ENCODE data around the gene ANKS1A. TPM values are rescaled to one million over a fixed set of nuclear protein-coding genes. Genes with fewer than 3 reads are reported as not detected.

The ANKS1A gene
- total RNA-seq, 3 donors from 2014 or later, result 30.0 to 62.4 (median 33.3) TPM

- ATAC-seq (no peak), DNase-seq (no peak)
- H3K4me3 ChIP-seq, result no peak overlapping the region
- no peaks in the 10 kb centered on the region for H3K9me3 ChIP-seq
- TF ChIP-seq, protein P1, sequence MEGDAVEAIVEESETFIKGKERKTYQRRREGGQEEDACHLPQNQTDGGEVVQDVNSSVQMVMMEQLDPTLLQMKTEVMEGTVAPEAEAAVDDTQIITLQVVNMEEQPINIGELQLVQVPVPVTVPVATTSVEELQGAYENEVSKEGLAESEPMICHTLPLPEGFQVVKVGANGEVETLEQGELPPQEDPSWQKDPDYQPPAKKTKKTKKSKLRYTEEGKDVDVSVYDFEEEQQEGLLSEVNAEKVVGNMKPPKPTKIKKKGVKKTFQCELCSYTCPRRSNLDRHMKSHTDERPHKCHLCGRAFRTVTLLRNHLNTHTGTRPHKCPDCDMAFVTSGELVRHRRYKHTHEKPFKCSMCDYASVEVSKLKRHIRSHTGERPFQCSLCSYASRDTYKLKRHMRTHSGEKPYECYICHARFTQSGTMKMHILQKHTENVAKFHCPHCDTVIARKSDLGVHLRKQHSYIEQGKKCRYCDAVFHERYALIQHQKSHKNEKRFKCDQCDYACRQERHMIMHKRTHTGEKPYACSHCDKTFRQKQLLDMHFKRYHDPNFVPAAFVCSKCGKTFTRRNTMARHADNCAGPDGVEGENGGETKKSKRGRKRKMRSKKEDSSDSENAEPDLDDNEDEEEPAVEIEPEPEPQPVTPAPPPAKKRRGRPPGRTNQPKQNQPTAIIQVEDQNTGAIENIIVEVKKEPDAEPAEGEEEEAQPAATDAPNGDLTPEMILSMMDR (IDR thresholded peaks at IDR 0.05), result no peak
- H3K4me1 ChIP-seq (ENCODE audit: low read depth), result no peaks in the 10 kb centered on the region
- intact Hi-C loops (cut with DNase I, micrococcal nuclease), result no loop called here
- no peaks in the 10 kb centered on the region for H3K36me3 ChIP-seq (ENCODE audit: low read depth)
Measured at GRCh38 chr6:34906826-34907225, 17.8 kb downstream of the ANKS1A start.

- Histone ChIP-seq H3K9me3 (no peaks in the 10 kb centered on the region), H3K4me3 (no peak overlapping the region), H3K4me1 (ENCODE audit: low read depth) (peaks cover 3% of the 10 kb centered on the region), H3K36me3 (ENCODE audit: low read depth) (no peaks in the 10 kb centered on the region)
- intact Hi-C loops (cut with DNase I, micrococcal nuclease), result no loop called here
- TF ChIP-seq, protein P1 (IDR thresholded peaks at IDR 0.05), result no peak
- no peak for DNase-seq
- ATAC-seq, result peak; percentile 34
Measured at GRCh38 chr6:34908194-34908593, 19.1 kb downstream of the ANKS1A start.

GRCh38 chr6:34909320-34909883 is 20.3 kb downstream of the ANKS1A start:
- no peak overlapping the region for H3K4me3 ChIP-seq
- H3K36me3 ChIP-seq (ENCODE audit: low read depth), result no peaks in the 10 kb centered on the region
- H3K9me3 ChIP-seq, result no peaks in the 10 kb centered on the region
- H3K4me1 ChIP-seq (ENCODE audit: low read depth), result peaks cover 3% of the 10 kb centered on the region
- ATAC-seq, result no peak
- intact Hi-C loops (cut with DNase I, micrococcal nuclease), result no loop called here
- TF ChIP-seq, protein P1 (IDR thresholded peaks at IDR 0.05), result no peak
- no peak for DNase-seq

DNA sequence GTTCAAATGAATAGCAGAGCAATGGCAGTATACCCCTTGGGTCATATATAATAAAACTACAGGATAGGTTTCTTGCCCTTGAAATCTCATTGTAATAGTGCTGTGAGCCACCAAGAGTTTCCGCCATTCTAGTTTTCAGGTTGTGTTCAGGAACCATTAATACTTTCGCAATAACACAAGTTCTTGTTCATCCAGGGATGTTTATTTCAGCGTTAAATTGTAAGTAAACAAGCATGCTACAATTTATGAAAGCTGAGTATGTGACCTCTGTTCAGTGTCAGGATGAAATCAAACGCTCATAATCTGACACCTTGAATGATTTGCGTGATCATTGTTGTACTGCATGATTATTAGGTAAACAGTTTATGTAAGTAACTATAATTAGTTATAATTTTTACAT is 22.8 kb downstream of the ANKS1A start:
- ATAC-seq (no peak), DNase-seq (no peak)
- Histone ChIP-seq H3K9me3 (no peaks in the 10 kb centered on the region), H3K4me3 (no peak overlapping the region), H3K36me3 (ENCODE audit: low read depth) (no peaks in the 10 kb centered on the region), H3K4me1 (ENCODE audit: low read depth) (peaks cover 3% of the 10 kb centered on the region)
- intact Hi-C loops (cut with DNase I, micrococcal nuclease), result no loop called here
- TF ChIP-seq, protein P1 (IDR thresholded peaks at IDR 0.05), result no peak

DNA sequence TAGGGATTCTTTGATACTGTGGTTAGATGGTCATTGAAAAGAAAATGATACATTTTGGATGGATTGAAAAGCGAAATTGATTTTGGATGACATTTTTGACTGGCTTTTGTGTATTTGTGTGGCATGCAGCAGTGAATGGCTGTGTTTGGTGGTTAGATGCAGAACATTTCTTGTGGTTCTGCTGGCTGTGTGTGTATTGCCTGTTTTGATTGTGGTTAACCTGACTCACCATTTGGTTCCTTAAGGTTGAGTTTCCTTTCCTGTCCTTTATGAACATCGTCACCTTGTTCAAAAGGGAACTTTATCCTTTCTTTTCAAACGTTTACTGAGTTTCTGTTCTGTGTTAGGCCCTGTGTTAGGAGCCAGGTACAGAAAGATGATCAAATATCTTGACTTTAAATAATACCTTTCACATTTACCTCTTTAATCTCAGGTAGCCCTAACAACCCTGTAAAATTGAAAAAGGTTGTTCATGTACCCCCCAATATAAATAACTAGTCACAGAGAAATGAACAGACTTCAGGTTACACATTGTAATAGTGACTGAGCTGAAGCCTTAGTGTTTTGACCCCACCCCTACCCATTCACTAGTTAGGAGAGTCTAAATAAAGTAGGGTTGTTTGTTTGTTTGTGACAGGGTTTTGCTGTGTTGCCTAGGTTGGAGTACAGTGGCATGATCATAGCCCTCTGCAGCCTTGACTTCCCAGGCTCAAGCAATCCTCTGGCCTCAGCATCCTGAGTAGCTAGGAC is 23.8 kb downstream of the ANKS1A start:
- DNase-seq (no peak), ATAC-seq (peak; percentile 45)
- TF ChIP-seq, protein P1 (IDR thresholded peaks at IDR 0.05), result no peak
- Histone ChIP-seq H3K9me3 (no peaks in the 10 kb centered on the region), H3K4me1 (ENCODE audit: low read depth) (peaks cover 3% of the 10 kb centered on the region), H3K36me3 (ENCODE audit: low read depth) (no peaks in the 10 kb centered on the region), H3K4me3 (no peak overlapping the region)
- intact Hi-C loops (cut with DNase I, micrococcal nuclease), result no loop called here

Measured in mucosa of descending colon (tissue), 3 donors.